Activated T-helper 2 cell treated with anti-CD3 and anti-CD28 coated beads, Interferon-gamma antibody, Interleukin-2, Interleukin-4, amounts not matched to agents 10 μg/mL and 5 μg/mL and 100 μg/mL, durations not matched to agents 14 hours and 24 hours and 36 hours (primary cell): ENCODE data around the gene AP1B1. TPM values are rescaled to one million over a fixed set of nuclear protein-coding genes. Genes with fewer than 3 reads are reported as not detected.

Experiments
- DNase-seq: peaks from one replicate; pipeline ENCODE4 v3.0.0; 2021; ENCODE audit warnings: low spot score
- H3K27ac Mint-ChIP-seq: one replicate; pipeline ENCODE4 v1.8.0; 2021; ENCODE audit warnings: mixed read lengths
- H3K27me3 Mint-ChIP-seq: one replicate; pipeline ENCODE4 v1.8.0; 2021; ENCODE audit warnings: low read depth, mixed read lengths
- H3K36me3 Mint-ChIP-seq: one replicate; pipeline ENCODE4 v1.8.0; 2021; ENCODE audit warnings: low read depth, mixed read lengths
- H3K4me1 Mint-ChIP-seq: one replicate; pipeline ENCODE4 v1.8.0; 2021; ENCODE audit warnings: low read depth, mixed read lengths
- H3K4me3 Mint-ChIP-seq: one replicate; pipeline ENCODE4 v1.8.0; 2021; ENCODE audit warnings: low read depth, mild to moderate bottlenecking, moderate library complexity, mixed read lengths
- H3K9me3 Mint-ChIP-seq: one replicate; pipeline ENCODE4 v1.8.0; 2021; ENCODE audit warnings: mixed read lengths
- intact Hi-C: fragments of 100-400 bp; cut with micrococcal nuclease; formaldehyde crosslinking; loops from one replicate; pipeline ENCODE4 v1.15.1; 2023
- total RNA-seq: library from RNA; stranded (reverse); gene quantifications from 2 replicates; pipeline ENCODE4 v1.2.3, GENCODE V29; 2022

The AP1B1 gene
- total RNA-seq, 1 donor from 2014 or later: 73.4 TPM

DNA sequence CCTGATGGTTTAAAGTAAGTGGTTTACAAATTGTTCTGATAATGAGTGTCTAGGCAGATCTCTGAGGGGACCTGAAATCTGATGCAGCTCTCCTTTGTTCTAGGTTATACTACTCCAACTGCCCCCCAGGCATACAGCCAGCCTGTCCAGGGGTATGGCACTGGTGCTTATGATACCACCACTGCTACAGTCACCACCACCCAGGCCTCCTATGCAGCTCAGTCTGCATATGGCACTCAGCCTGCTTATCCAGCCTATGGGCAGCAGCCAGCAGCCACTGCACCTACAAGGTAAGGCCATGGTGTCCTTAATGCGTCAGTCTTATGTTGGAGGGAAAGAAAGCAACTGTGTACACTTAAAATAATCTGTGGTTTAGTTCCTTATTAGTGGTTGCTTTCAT, 110.4 kb downstream of the AP1B1 start:
- Mint-ChIP-seq H3K27ac (no peak overlapping the region), H3K27me3 (no peaks in the 10 kb centered on the region), H3K4me3 (no peak overlapping the region), H3K36me3 (peaks cover 95% of the 10 kb centered on the region), H3K9me3 (no peaks in the 10 kb centered on the region), H3K4me1 (peaks cover 37% of the 10 kb centered on the region)
- intact Hi-C loops: no loop called here
- DNase-seq: no peak

Other genes with a start within 250 kb of the AP1B1 start
- 0.23 TPM in 2 replicates for gene EMID1, start 182.7 kb downstream of the AP1B1 start, total RNA-seq
- gene RHBDD3, start 120.6 kb downstream of the AP1B1 start, total RNA-seq: 46.0 and 48.0 TPM in 2 replicates
- gene EWSR1, start 120.3 kb downstream of the AP1B1 start, total RNA-seq: 425 and 436 TPM in 2 replicates
- gene GAS2L1, start 81.9 kb downstream of the AP1B1 start, total RNA-seq: 3.0 and 3.4 TPM in 2 replicates
- gene RASL10A, start 72.9 kb downstream of the AP1B1 start, total RNA-seq: 0.46 and 0.52 TPM in 2 replicates
- not detected in 2 replicates for gene RFPL1, start 50.0 kb upstream of the AP1B1 start, total RNA-seq
- 7.0 and 7.5 TPM in 2 replicates for gene NEFH, start 91.6 kb upstream of the AP1B1 start, total RNA-seq
- 50.5 and 52.7 TPM in 2 replicates for gene THOC5, start 165.2 kb upstream of the AP1B1 start, total RNA-seq
- 54.9 and 56.6 TPM in 2 replicates for gene NIPSNAP1, start 192.5 kb upstream of the AP1B1 start, total RNA-seq
- gene NF2, start 215.1 kb upstream of the AP1B1 start, total RNA-seq: 57.1 and 57.7 TPM in 2 replicates